GM23338 (cell line): ENCODE results near the gene RLN2.
"Not testable (repeated sequence)": the region's sequence is repeated elsewhere in the genome, so short reads cannot be mapped to it uniquely, and the experiment has no call there.

Experiments
- EZH2 ChIP-seq: fragments of 200-600 bp; sonication (generic); IDR thresholded peaks from one replicate; pipeline ENCODE4 v1.8.0; 2017; ENCODE audit warnings: antibody characterized with exemption, mild to moderate bottlenecking, low read depth; ENCODE audit not compliant: unreplicated experiment
- TF ChIP-seq, protein P1 (sequence below), 2 experiments: fragments of 200-600 bp in 1 of 2; sonication (generic) in 1 of 2; conservative IDR thresholded peaks; 2 replicates each; pipeline versions ENCODE4 v1.5.1 to v1.6.1; 2016 to 2017; ENCODE audit warnings: antibody characterized with exemption in 2 of 2, low read depth in 2 of 2, mild to moderate bottlenecking in 2 of 2, moderate library complexity in 1 of 2

DNA sequence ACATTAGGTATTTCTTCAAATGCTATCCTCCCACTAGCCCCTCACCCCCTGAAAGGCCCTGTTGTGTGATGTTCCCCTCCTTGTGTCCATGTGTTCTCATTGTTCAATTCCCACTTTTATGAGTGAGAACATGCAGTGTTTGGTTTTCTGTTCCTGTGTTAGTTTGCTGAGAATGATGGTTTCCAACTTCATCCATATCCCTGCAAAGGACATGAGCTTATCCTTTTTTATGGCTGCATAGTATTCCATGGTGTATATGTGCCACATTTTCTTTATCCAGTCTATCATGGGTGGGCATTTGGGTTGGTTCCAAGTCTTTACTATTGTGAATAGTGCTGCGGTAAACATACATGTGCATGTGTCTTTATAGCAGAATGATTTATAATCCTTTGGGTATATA, 11.9 kb upstream of the RLN2 start:
- TF ChIP-seq EZH2, result not testable (repeated sequence)
- TF ChIP-seq, protein P1, sequence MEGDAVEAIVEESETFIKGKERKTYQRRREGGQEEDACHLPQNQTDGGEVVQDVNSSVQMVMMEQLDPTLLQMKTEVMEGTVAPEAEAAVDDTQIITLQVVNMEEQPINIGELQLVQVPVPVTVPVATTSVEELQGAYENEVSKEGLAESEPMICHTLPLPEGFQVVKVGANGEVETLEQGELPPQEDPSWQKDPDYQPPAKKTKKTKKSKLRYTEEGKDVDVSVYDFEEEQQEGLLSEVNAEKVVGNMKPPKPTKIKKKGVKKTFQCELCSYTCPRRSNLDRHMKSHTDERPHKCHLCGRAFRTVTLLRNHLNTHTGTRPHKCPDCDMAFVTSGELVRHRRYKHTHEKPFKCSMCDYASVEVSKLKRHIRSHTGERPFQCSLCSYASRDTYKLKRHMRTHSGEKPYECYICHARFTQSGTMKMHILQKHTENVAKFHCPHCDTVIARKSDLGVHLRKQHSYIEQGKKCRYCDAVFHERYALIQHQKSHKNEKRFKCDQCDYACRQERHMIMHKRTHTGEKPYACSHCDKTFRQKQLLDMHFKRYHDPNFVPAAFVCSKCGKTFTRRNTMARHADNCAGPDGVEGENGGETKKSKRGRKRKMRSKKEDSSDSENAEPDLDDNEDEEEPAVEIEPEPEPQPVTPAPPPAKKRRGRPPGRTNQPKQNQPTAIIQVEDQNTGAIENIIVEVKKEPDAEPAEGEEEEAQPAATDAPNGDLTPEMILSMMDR (conservative IDR thresholded peaks at IDR 0.05; ENCODE audit: low read depth in 2 of 2), result not testable (repeated sequence)
